ENCODE results near the gene DNAH6.

DNA sequence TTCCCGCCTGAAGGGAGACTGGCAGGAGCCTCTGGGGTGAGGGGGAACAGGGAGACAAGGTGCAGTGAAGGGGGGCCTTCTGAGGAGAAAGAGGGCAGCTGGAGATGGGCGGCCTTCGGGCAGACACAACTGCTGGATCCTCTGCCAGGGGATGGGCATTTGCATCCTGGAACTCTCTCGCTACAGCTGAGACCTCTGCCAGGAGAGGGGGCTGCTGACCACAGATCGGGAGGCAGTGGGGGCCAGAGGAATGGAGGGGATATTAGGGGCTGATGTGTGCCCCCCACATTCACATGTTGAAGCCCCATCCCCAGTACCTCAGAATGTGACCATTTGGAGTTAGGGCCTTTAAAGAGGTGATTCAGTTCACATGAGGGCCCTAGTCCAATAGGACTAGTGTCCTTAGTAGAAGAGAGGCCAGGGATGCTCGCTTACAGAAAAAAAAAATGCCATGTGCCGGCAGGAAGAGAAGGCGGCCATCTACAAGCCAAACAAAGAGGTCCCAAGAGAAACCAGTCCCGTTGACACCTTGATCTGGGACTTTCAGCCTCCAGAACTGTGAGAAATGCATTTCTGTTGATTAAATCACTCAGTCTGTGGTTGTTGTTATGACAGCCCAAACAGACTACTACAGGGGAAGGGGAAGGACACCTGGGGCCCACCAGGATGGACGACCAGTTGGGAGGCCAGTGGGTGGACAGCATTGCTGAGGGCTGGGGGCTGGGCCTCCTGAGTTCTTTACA, 314.6 kb downstream of the DNAH6 start:
- TF ChIP-seq, protein P1, sequence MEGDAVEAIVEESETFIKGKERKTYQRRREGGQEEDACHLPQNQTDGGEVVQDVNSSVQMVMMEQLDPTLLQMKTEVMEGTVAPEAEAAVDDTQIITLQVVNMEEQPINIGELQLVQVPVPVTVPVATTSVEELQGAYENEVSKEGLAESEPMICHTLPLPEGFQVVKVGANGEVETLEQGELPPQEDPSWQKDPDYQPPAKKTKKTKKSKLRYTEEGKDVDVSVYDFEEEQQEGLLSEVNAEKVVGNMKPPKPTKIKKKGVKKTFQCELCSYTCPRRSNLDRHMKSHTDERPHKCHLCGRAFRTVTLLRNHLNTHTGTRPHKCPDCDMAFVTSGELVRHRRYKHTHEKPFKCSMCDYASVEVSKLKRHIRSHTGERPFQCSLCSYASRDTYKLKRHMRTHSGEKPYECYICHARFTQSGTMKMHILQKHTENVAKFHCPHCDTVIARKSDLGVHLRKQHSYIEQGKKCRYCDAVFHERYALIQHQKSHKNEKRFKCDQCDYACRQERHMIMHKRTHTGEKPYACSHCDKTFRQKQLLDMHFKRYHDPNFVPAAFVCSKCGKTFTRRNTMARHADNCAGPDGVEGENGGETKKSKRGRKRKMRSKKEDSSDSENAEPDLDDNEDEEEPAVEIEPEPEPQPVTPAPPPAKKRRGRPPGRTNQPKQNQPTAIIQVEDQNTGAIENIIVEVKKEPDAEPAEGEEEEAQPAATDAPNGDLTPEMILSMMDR (IDR thresholded peaks at IDR 0.05) = no peak
- no peak for TF ChIP-seq POLR2A (IDR thresholded peaks at IDR 0.05)

All from right lobe of liver (tissue), 4 donors.